Spleen (tissue), 7 donors: ENCODE measurements around the gene DUSP10.

Experiments
- POLR2A ChIP-seq, 3 donors: fragments of 450-650 bp; IDR thresholded peaks; one replicate each; pipeline ENCODE4 v1.5.1; 2017; ENCODE audit warnings: antibody characterized with exemption in 3 of 3, mild to moderate bottlenecking in 1 of 3
- TF ChIP-seq, protein P1 (sequence below), 11 experiments: fragments of 200-600 bp in 7 of 11; fragments of 450-650 bp in 4 of 11; sonication (generic) in 4 of 11; IDR thresholded peaks in 8 of 11; conservative IDR thresholded peaks in 3 of 11; 1 replicate in 7 of 11; 2 replicates in 4 of 11; pipeline versions ENCODE4 v1.4.0 to v1.8.0; 2016 to 2021; ENCODE audit warnings: antibody characterized with exemption in 11 of 11, inconsistent platforms in 4 of 11, mild to moderate bottlenecking in 1 of 11
- donor health status: DM: no; HTN: no; CAD: no; lungs with moderate emphysema.
- donor health status: DM: no; HTN: no; CAD: no.
- donor health status: DM: no; HTN: no; CAD: no.

DNA sequence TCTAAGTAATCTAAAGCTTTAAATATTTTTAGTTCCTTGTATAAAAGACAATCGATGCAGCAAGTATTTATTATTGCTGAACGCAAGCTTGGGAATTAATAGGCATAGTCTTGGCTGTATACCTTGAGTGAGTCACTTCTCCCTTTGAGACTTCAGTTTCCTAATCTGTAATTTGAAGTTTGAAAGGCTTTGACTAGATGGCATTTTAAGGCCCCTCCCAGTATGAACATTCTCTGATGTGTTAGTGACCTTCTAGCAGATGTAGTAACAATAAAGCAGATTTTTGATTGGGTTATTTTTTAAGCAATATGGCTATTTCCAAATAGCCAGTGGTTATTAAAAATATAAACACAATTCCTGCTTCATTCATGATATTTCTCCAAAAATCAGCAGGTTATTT, 58.2 kb downstream of the DUSP10 start:
- TF ChIP-seq, protein P1, sequence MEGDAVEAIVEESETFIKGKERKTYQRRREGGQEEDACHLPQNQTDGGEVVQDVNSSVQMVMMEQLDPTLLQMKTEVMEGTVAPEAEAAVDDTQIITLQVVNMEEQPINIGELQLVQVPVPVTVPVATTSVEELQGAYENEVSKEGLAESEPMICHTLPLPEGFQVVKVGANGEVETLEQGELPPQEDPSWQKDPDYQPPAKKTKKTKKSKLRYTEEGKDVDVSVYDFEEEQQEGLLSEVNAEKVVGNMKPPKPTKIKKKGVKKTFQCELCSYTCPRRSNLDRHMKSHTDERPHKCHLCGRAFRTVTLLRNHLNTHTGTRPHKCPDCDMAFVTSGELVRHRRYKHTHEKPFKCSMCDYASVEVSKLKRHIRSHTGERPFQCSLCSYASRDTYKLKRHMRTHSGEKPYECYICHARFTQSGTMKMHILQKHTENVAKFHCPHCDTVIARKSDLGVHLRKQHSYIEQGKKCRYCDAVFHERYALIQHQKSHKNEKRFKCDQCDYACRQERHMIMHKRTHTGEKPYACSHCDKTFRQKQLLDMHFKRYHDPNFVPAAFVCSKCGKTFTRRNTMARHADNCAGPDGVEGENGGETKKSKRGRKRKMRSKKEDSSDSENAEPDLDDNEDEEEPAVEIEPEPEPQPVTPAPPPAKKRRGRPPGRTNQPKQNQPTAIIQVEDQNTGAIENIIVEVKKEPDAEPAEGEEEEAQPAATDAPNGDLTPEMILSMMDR (IDR thresholded peaks at IDR 0.05 in 8 of 11, conservative IDR thresholded peaks at IDR 0.05 in 3 of 11) = no peak
- TF ChIP-seq POLR2A (IDR thresholded peaks at IDR 0.05) = no peak
